ENCODE data around the gene AARS2. TPM values are rescaled to one million over a fixed set of nuclear protein-coding genes. Genes with fewer than 3 reads are reported as not detected.

The AARS2 gene
- total RNA-seq, 1 experiment from 2014 or later, result 21.7 TPM

DNA sequence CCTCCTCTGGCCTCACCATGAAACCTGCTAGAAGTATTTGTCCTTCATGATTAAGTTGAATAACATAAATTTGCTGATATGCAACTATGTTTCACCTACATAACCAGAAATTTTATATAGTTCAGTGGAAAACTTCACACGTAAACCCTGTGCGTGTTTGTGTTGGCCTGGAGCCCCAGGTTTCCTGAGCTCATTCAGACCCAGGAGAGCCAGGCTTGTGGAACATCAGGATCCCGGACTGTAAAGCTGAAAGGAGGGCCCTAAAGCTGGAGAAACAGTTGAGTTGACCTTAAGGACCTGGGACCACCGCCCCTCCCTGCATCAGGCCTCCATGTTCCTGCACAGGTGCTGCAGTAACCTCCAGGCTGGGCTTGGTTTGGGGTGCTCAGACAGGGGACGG is 26.2 kb upstream of the AARS2 start:
- Histone ChIP-seq H2BK120ac (ENCODE audit: low read depth, low read length, poor library complexity, severe bottlenecking) (no peak overlapping the region), H3K56ac (ENCODE audit: insufficient read length, low read depth, low read length) (no peak overlapping the region), H3K4me1 (ENCODE audit: insufficient read depth, low read length) (peaks cover 2% of the 10 kb centered on the region; the same call in 1 of the 2 replicates), H3K4ac (ENCODE audit: low read depth, low read length) (no peak overlapping the region), H2BK15ac (ENCODE audit: low read depth, low read length) (no peak overlapping the region), H4K20me1 (ENCODE audit: control insufficient read depth, insufficient read depth, insufficient read length) (no peaks in the 10 kb centered on the region), H3K79me1 (ENCODE audit: insufficient read depth, low read depth, low read length, poor library complexity, severe bottlenecking) (no peaks in the 10 kb centered on the region), H3K23me2 (ENCODE audit: insufficient read length, low read depth, low read length, poor library complexity, severe bottlenecking) (no peaks in the 10 kb centered on the region), H2AK5ac (ENCODE audit: insufficient read length, low read length) (no peak overlapping the region), H4K91ac (ENCODE audit: insufficient read length, low read depth, low read length) (no peak overlapping the region), H3K9me3 (ENCODE audit: control insufficient read depth, low read depth, low read length) (no peaks in the 10 kb centered on the region), H3K23ac (ENCODE audit: insufficient read length, low read depth, low read length) (no peak overlapping the region), H2BK12ac (ENCODE audit: insufficient read length, low read depth, low read length) (no peak overlapping the region), H3K79me2 (ENCODE audit: insufficient read depth, low read length) (no peaks in the 10 kb centered on the region), H3K4me2 (ENCODE audit: insufficient read depth, insufficient read length, low read length) (no peak overlapping the region), H3K9ac (ENCODE audit: extremely low read depth, insufficient read length, low read length) (no peak overlapping the region), H4K5ac (ENCODE audit: insufficient read length, low read depth, low read length) (no peak overlapping the region), H2BK5ac (ENCODE audit: insufficient read length, low read length) (no peak overlapping the region), H3T11ph (ENCODE audit: low read length) (no peak overlapping the region), H2AFZ (ENCODE audit: low read length) (no peak overlapping the region), H2BK20ac (ENCODE audit: low read depth, low read length, poor library complexity, severe bottlenecking) (no peak overlapping the region), H3K27ac (ENCODE audit: insufficient read length, low read depth, low read length) (no peak overlapping the region), H3K14ac (ENCODE audit: insufficient read depth, low read length) (no peak overlapping the region), H4K8ac (replicated peaks; ENCODE audit: insufficient read length, low read depth, low read length) (no peak overlapping the region), H3K18ac (ENCODE audit: insufficient read length, low read depth, low read length) (no peak overlapping the region), H3K27me3 (ENCODE audit: insufficient read depth, low read length) (no peaks in the 10 kb centered on the region)
- TF ChIP-seq, protein P1, sequence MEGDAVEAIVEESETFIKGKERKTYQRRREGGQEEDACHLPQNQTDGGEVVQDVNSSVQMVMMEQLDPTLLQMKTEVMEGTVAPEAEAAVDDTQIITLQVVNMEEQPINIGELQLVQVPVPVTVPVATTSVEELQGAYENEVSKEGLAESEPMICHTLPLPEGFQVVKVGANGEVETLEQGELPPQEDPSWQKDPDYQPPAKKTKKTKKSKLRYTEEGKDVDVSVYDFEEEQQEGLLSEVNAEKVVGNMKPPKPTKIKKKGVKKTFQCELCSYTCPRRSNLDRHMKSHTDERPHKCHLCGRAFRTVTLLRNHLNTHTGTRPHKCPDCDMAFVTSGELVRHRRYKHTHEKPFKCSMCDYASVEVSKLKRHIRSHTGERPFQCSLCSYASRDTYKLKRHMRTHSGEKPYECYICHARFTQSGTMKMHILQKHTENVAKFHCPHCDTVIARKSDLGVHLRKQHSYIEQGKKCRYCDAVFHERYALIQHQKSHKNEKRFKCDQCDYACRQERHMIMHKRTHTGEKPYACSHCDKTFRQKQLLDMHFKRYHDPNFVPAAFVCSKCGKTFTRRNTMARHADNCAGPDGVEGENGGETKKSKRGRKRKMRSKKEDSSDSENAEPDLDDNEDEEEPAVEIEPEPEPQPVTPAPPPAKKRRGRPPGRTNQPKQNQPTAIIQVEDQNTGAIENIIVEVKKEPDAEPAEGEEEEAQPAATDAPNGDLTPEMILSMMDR (conservative IDR thresholded peaks at IDR 0.05), result no peak
- H3K36me3 Mint-ChIP-seq (ENCODE audit: insufficient read depth in 1 of 3, low read depth in 3 of 3), result no peaks in the 10 kb centered on the region
- no peak overlapping the region for H3K4me3 Mint-ChIP-seq
- no peaks in the 10 kb centered on the region; a peak in 1 of 5 replicates for H3K9me3 Mint-ChIP-seq
- WGBS (ENCODE audit: extremely low coverage, insufficient read length, low lambda C conversion rate), result no CpG with 5 or more reads among the region's 5 CpGs
- DNase-seq, result no peak
- peaks cover 33 to 35% of the 10 kb centered on the region in 2 experiments for H3K4me1 Mint-ChIP-seq
- H3K27ac Mint-ChIP-seq, result no peak overlapping the region
- peaks cover 4% of the 10 kb centered on the region for H3K27me3 Mint-ChIP-seq (ENCODE audit: low read depth)

All from H9 (cell line).